Measurements from ENCODE around the gene CADPS2. TPM values are rescaled to one million over a fixed set of nuclear protein-coding genes. Genes with fewer than 3 reads are reported as not detected.

The CADPS2 gene
- total and polyA plus RNA-seq, 4 donors: 5.6 to 41.1 (median 11.0) TPM

- 56% methylated on average over 4 of the region's 4 CpGs for WGBS
- peaks cover 0 to 44% (median 25%) of the 10 kb centered on the region in 4 donors for H3K4me1 ChIP-seq (ENCODE audit: control insufficient read depth in 4 of 4, insufficient read depth in 4 of 4, low read length in 3 of 4)
- TF ChIP-seq YY1 (IDR thresholded peaks at IDR 0.05) (peak; percentile 12), EGR1 (IDR thresholded peaks at IDR 0.05; ENCODE audit: low read depth in 2 of 2) (no peak)
- H3K36me3 ChIP-seq (ENCODE audit: control insufficient read depth in 4 of 4, insufficient read depth in 3 of 4, low read depth in 1 of 4, low read length in 3 of 4): no peaks in the 10 kb centered on the region
- DNase-seq (ENCODE audit: low spot score): no peak
- no peak overlapping the region for H3K27ac ChIP-seq (ENCODE audit: low read depth in 1 of 2, low read length in 2 of 2)
- H3K27me3 ChIP-seq (ENCODE audit: control insufficient read depth in 4 of 4, insufficient read depth in 4 of 4, low read length in 3 of 4): no peaks in the 10 kb centered on the region
- no peak overlapping the region for H3K9ac ChIP-seq (ENCODE audit: low read depth in 1 of 2, low read length in 2 of 2)
- H3K9me3 ChIP-seq (ENCODE audit: control insufficient read depth in 4 of 4, low read length in 3 of 4): no peaks in the 10 kb centered on the region
- H3K4me3 ChIP-seq (ENCODE audit: low read depth in 1 of 3, low read length in 3 of 3): no peak overlapping the region
These were observed 2.1 kb downstream of the CADPS2 start for GRCh38 chr7:122884186-122884585.

GRCh38 chr7:122883049-122883680 is 3.1 kb downstream of the CADPS2 start:
- no peaks in the 10 kb centered on the region for H3K36me3 ChIP-seq (ENCODE audit: control insufficient read depth in 4 of 4, insufficient read depth in 3 of 4, low read depth in 1 of 4, low read length in 3 of 4)
- no peaks in the 10 kb centered on the region for H3K9me3 ChIP-seq (ENCODE audit: control insufficient read depth in 4 of 4, low read length in 3 of 4)
- no peak overlapping the region for H3K27ac ChIP-seq (ENCODE audit: low read depth in 1 of 2, low read length in 2 of 2)
- TF ChIP-seq HNF4G (IDR thresholded peaks at IDR 0.05) (no peak), RXRA (IDR thresholded peaks at IDR 0.05) (no peak), REST (IDR thresholded peaks at IDR 0.05) (no peak), YY1 (IDR thresholded peaks at IDR 0.05) (no peak), CTCF (IDR thresholded peaks at IDR 0.05; ENCODE audit: low read depth, low read length, missing input control) (no peak), SP1 (IDR thresholded peaks at IDR 0.05) (no peak), MAX (IDR thresholded peaks at IDR 0.05) (no peak), ZBTB33 (IDR thresholded peaks at IDR 0.05) (no peak), FOXA2 (IDR thresholded peaks at IDR 0.05) (no peak), EGR1 (IDR thresholded peaks at IDR 0.05; ENCODE audit: low read depth in 2 of 2) (no peak), HNF4A (conservative IDR thresholded peaks at IDR 0.05) (no peak), ATF3 (IDR thresholded peaks at IDR 0.05) (no peak), NR2F2 (IDR thresholded peaks at IDR 0.05) (no peak), RAD21 (IDR thresholded peaks at IDR 0.05) (no peak), GABPA (IDR thresholded peaks at IDR 0.05 in 1 of 2, conservative IDR thresholded peaks at IDR 0.05 in 1 of 2) (no peak), JUND (IDR thresholded peaks at IDR 0.05) (no peak), FOXA1 (IDR thresholded peaks at IDR 0.05) (no peak), TAF1 (conservative IDR thresholded peaks at IDR 0.05) (no peak)
- DNase-seq (ENCODE audit: low spot score): no peak
- 81% methylated on average over 3 of the region's 3 CpGs for WGBS
- no peak overlapping the region for H3K9ac ChIP-seq (ENCODE audit: low read depth in 1 of 2, low read length in 2 of 2)
- no peaks in the 10 kb centered on the region for H3K27me3 ChIP-seq (ENCODE audit: control insufficient read depth in 4 of 4, insufficient read depth in 4 of 4, low read length in 3 of 4)
- peaks cover 0 to 44% (median 25%) of the 10 kb centered on the region in 4 donors for H3K4me1 ChIP-seq (ENCODE audit: control insufficient read depth in 4 of 4, insufficient read depth in 4 of 4, low read length in 3 of 4)
- H3K4me3 ChIP-seq (ENCODE audit: low read depth in 1 of 3, low read length in 3 of 3): no peak overlapping the region

All from liver (tissue), 9 donors.